ENCODE results near the gene DSPP.
A peak's percentile ranks its signal among the peaks of the same experiment; 100 is the strongest.

Gene DSPP

GRCh38 chr4:87620491-87620890, 12.2 kb downstream of the DSPP start:
- peak overlapping the region in 1 of 2 donors; percentile 35 for H3K27ac ChIP-seq (ENCODE audit: low read depth in 2 of 2, low read length in 2 of 2)
- no peak overlapping the region for H3K9ac ChIP-seq (ENCODE audit: low read depth in 1 of 2, low read length in 2 of 2)
- no peaks in the 10 kb centered on the region for H3K9me3 ChIP-seq (ENCODE audit: control insufficient read depth in 2 of 2, low read length in 2 of 2)
- no peaks in the 10 kb centered on the region for H3K4me1 ChIP-seq (ENCODE audit: control insufficient read depth in 2 of 2, insufficient read depth in 2 of 2, low read length in 2 of 2)
- H3K36me3 ChIP-seq (ENCODE audit: control insufficient read depth in 2 of 2, insufficient read depth in 2 of 2, low read length in 2 of 2) = no peaks in the 10 kb centered on the region
- no peak overlapping the region for H3K4me3 ChIP-seq (ENCODE audit: low read length in 2 of 2)
- H3K27me3 ChIP-seq (ENCODE audit: control insufficient read depth in 2 of 2, insufficient read depth in 2 of 2, low read length in 2 of 2) = no peaks in the 10 kb centered on the region

- H3K4me1 ChIP-seq (ENCODE audit: control insufficient read depth in 2 of 2, insufficient read depth in 2 of 2, low read length in 2 of 2) = no peaks in the 10 kb centered on the region
- no peak overlapping the region for H3K9ac ChIP-seq (ENCODE audit: low read depth in 1 of 2, low read length in 2 of 2)
- no peaks in the 10 kb centered on the region for H3K36me3 ChIP-seq (ENCODE audit: control insufficient read depth in 2 of 2, insufficient read depth in 2 of 2, low read length in 2 of 2)
- H3K27ac ChIP-seq (ENCODE audit: low read depth in 2 of 2, low read length in 2 of 2) = no peak overlapping the region
- H3K4me3 ChIP-seq (ENCODE audit: low read length in 2 of 2) = no peak overlapping the region
- H3K27me3 ChIP-seq (ENCODE audit: control insufficient read depth in 2 of 2, insufficient read depth in 2 of 2, low read length in 2 of 2) = no peaks in the 10 kb centered on the region
- no peaks in the 10 kb centered on the region for H3K9me3 ChIP-seq (ENCODE audit: control insufficient read depth in 2 of 2, low read length in 2 of 2)
Measured at GRCh38 chr4:87622303-87622702, 14.0 kb downstream of the DSPP start.

GRCh38 chr4:87624698-87625097, 16.4 kb downstream of the DSPP start:
- no peaks in the 10 kb centered on the region for H3K27me3 ChIP-seq (ENCODE audit: control insufficient read depth in 2 of 2, insufficient read depth in 2 of 2, low read length in 2 of 2)
- no peaks in the 10 kb centered on the region for H3K9me3 ChIP-seq (ENCODE audit: control insufficient read depth in 2 of 2, low read length in 2 of 2)
- H3K36me3 ChIP-seq (ENCODE audit: control insufficient read depth in 2 of 2, insufficient read depth in 2 of 2, low read length in 2 of 2) = no peaks in the 10 kb centered on the region
- no peak overlapping the region for H3K4me3 ChIP-seq (ENCODE audit: low read length in 2 of 2)
- no peak overlapping the region for H3K9ac ChIP-seq (ENCODE audit: low read depth in 1 of 2, low read length in 2 of 2)
- H3K27ac ChIP-seq (ENCODE audit: low read depth in 2 of 2, low read length in 2 of 2) = no peak overlapping the region
- H3K4me1 ChIP-seq (ENCODE audit: control insufficient read depth in 2 of 2, insufficient read depth in 2 of 2, low read length in 2 of 2) = no peaks in the 10 kb centered on the region

- Histone ChIP-seq H3K4me3 (ENCODE audit: low read length in 2 of 2) (no peak overlapping the region), H3K27ac (ENCODE audit: low read depth in 2 of 2, low read length in 2 of 2) (no peak overlapping the region), H3K4me1 (ENCODE audit: control insufficient read depth in 2 of 2, insufficient read depth in 2 of 2, low read length in 2 of 2) (no peaks in the 10 kb centered on the region), H3K9ac (ENCODE audit: low read depth in 1 of 2, low read length in 2 of 2) (no peak overlapping the region), H3K9me3 (ENCODE audit: control insufficient read depth in 2 of 2, low read length in 2 of 2) (no peaks in the 10 kb centered on the region), H3K27me3 (ENCODE audit: control insufficient read depth in 2 of 2, insufficient read depth in 2 of 2, low read length in 2 of 2) (no peaks in the 10 kb centered on the region), H3K36me3 (ENCODE audit: control insufficient read depth in 2 of 2, insufficient read depth in 2 of 2, low read length in 2 of 2) (no peaks in the 10 kb centered on the region)
Measured at GRCh38 chr4:87631668-87632067, 23.3 kb downstream of the DSPP start.

- H3K36me3 ChIP-seq (ENCODE audit: control insufficient read depth in 2 of 2, insufficient read depth in 2 of 2, low read length in 2 of 2) = no peaks in the 10 kb centered on the region
- H3K27ac ChIP-seq (ENCODE audit: low read depth in 2 of 2, low read length in 2 of 2) = no peak overlapping the region
- H3K27me3 ChIP-seq (ENCODE audit: control insufficient read depth in 2 of 2, insufficient read depth in 2 of 2, low read length in 2 of 2) = no peaks in the 10 kb centered on the region
- no peaks in the 10 kb centered on the region for H3K4me1 ChIP-seq (ENCODE audit: control insufficient read depth in 2 of 2, insufficient read depth in 2 of 2, low read length in 2 of 2)
- no peak overlapping the region for H3K4me3 ChIP-seq (ENCODE audit: low read length in 2 of 2)
- H3K9ac ChIP-seq (ENCODE audit: low read depth in 1 of 2, low read length in 2 of 2) = no peak overlapping the region
- no peaks in the 10 kb centered on the region for H3K9me3 ChIP-seq (ENCODE audit: control insufficient read depth in 2 of 2, low read length in 2 of 2)
Measured at GRCh38 chr4:87632469-87632868, 24.1 kb downstream of the DSPP start.

- no peaks in the 10 kb centered on the region for H3K36me3 ChIP-seq (ENCODE audit: control insufficient read depth in 2 of 2, insufficient read depth in 2 of 2, low read length in 2 of 2)
- H3K9me3 ChIP-seq (ENCODE audit: control insufficient read depth in 2 of 2, low read length in 2 of 2) = no peaks in the 10 kb centered on the region
- no peak overlapping the region for H3K4me3 ChIP-seq (ENCODE audit: low read length in 2 of 2)
- no peaks in the 10 kb centered on the region for H3K27me3 ChIP-seq (ENCODE audit: control insufficient read depth in 2 of 2, insufficient read depth in 2 of 2, low read length in 2 of 2)
- H3K4me1 ChIP-seq (ENCODE audit: control insufficient read depth in 2 of 2, insufficient read depth in 2 of 2, low read length in 2 of 2) = no peaks in the 10 kb centered on the region
- no peak overlapping the region for H3K27ac ChIP-seq (ENCODE audit: low read depth in 2 of 2, low read length in 2 of 2)
- no peak overlapping the region for H3K9ac ChIP-seq (ENCODE audit: low read depth in 1 of 2, low read length in 2 of 2)
Measured at GRCh38 chr4:87633243-87633642, 24.9 kb downstream of the DSPP start.

- H3K27me3 ChIP-seq (ENCODE audit: control insufficient read depth in 2 of 2, insufficient read depth in 2 of 2, low read length in 2 of 2) = no peaks in the 10 kb centered on the region
- no peak overlapping the region for H3K9ac ChIP-seq (ENCODE audit: low read depth in 1 of 2, low read length in 2 of 2)
- H3K4me1 ChIP-seq (ENCODE audit: control insufficient read depth in 2 of 2, insufficient read depth in 2 of 2, low read length in 2 of 2) = no peaks in the 10 kb centered on the region
- no peak overlapping the region for H3K4me3 ChIP-seq (ENCODE audit: low read length in 2 of 2)
- no peak overlapping the region for H3K27ac ChIP-seq (ENCODE audit: low read depth in 2 of 2, low read length in 2 of 2)
- no peaks in the 10 kb centered on the region for H3K36me3 ChIP-seq (ENCODE audit: control insufficient read depth in 2 of 2, insufficient read depth in 2 of 2, low read length in 2 of 2)
- no peaks in the 10 kb centered on the region for H3K9me3 ChIP-seq (ENCODE audit: control insufficient read depth in 2 of 2, low read length in 2 of 2)
Measured at GRCh38 chr4:87644286-87644685, 36.0 kb downstream of the DSPP start.

GRCh38 chr4:87649980-87650379, 41.7 kb downstream of the DSPP start, which contains the start of gene DMP1:
DMP1 (plus strand) TSS chr4:87650280; CDS start chr4:87656493, 6,213 bp downstream.
- Histone ChIP-seq H3K4me3 (ENCODE audit: low read length in 2 of 2) (no peak within 1 kb of the TSS), H3K9ac (ENCODE audit: low read depth in 1 of 2, low read length in 2 of 2) (no peak within 1 kb of the TSS), H3K36me3 (ENCODE audit: control insufficient read depth in 2 of 2, insufficient read depth in 2 of 2, low read length in 2 of 2) (no peaks in the 10 kb centered on the region), H3K4me1 (ENCODE audit: control insufficient read depth in 2 of 2, insufficient read depth in 2 of 2, low read length in 2 of 2) (no peaks in the 10 kb centered on the region), H3K9me3 (ENCODE audit: control insufficient read depth in 2 of 2, low read length in 2 of 2) (no peaks in the 10 kb centered on the region), H3K27ac (ENCODE audit: low read depth in 2 of 2, low read length in 2 of 2) (no peak within 1 kb of the TSS), H3K27me3 (ENCODE audit: control insufficient read depth in 2 of 2, insufficient read depth in 2 of 2, low read length in 2 of 2) (no peaks in the 10 kb centered on the region)

- Histone ChIP-seq H3K36me3 (ENCODE audit: control insufficient read depth in 2 of 2, insufficient read depth in 2 of 2, low read length in 2 of 2) (no peaks in the 10 kb centered on the region), H3K4me3 (ENCODE audit: low read length in 2 of 2) (no peak overlapping the region), H3K4me1 (ENCODE audit: control insufficient read depth in 2 of 2, insufficient read depth in 2 of 2, low read length in 2 of 2) (no peaks in the 10 kb centered on the region), H3K27me3 (ENCODE audit: control insufficient read depth in 2 of 2, insufficient read depth in 2 of 2, low read length in 2 of 2) (no peaks in the 10 kb centered on the region), H3K9ac (ENCODE audit: low read depth in 1 of 2, low read length in 2 of 2) (no peak overlapping the region), H3K27ac (ENCODE audit: low read depth in 2 of 2, low read length in 2 of 2) (no peak overlapping the region), H3K9me3 (ENCODE audit: control insufficient read depth in 2 of 2, low read length in 2 of 2) (no peaks in the 10 kb centered on the region)
Measured at GRCh38 chr4:87650938-87651337, 42.6 kb downstream of the DSPP start.

- Histone ChIP-seq H3K9ac (ENCODE audit: low read depth in 1 of 2, low read length in 2 of 2) (no peak overlapping the region), H3K27me3 (ENCODE audit: control insufficient read depth in 2 of 2, insufficient read depth in 2 of 2, low read length in 2 of 2) (no peaks in the 10 kb centered on the region), H3K27ac (ENCODE audit: low read depth in 2 of 2, low read length in 2 of 2) (no peak overlapping the region), H3K4me1 (ENCODE audit: control insufficient read depth in 2 of 2, insufficient read depth in 2 of 2, low read length in 2 of 2) (no peaks in the 10 kb centered on the region), H3K9me3 (ENCODE audit: control insufficient read depth in 2 of 2, low read length in 2 of 2) (no peaks in the 10 kb centered on the region), H3K4me3 (ENCODE audit: low read length in 2 of 2) (no peak overlapping the region), H3K36me3 (ENCODE audit: control insufficient read depth in 2 of 2, insufficient read depth in 2 of 2, low read length in 2 of 2) (no peaks in the 10 kb centered on the region)
Measured at GRCh38 chr4:87651941-87652340, 43.6 kb downstream of the DSPP start.

GRCh38 chr4:87654487-87655044, 46.2 kb downstream of the DSPP start:
- Histone ChIP-seq H3K4me3 (ENCODE audit: low read length in 2 of 2) (no peak overlapping the region), H3K4me1 (ENCODE audit: control insufficient read depth in 2 of 2, insufficient read depth in 2 of 2, low read length in 2 of 2) (peaks cover 0 to 4% of the 10 kb centered on the region in 2 donors), H3K27ac (ENCODE audit: low read depth in 2 of 2, low read length in 2 of 2) (no peak overlapping the region), H3K9ac (ENCODE audit: low read depth in 1 of 2, low read length in 2 of 2) (no peak overlapping the region), H3K9me3 (ENCODE audit: control insufficient read depth in 2 of 2, low read length in 2 of 2) (no peaks in the 10 kb centered on the region), H3K36me3 (ENCODE audit: control insufficient read depth in 2 of 2, insufficient read depth in 2 of 2, low read length in 2 of 2) (no peaks in the 10 kb centered on the region), H3K27me3 (ENCODE audit: control insufficient read depth in 2 of 2, insufficient read depth in 2 of 2, low read length in 2 of 2) (no peaks in the 10 kb centered on the region)

Data from mucosa of rectum (tissue), 2 donors.